A549 (cell line): ENCODE data around the gene SLC6A6. TPM values are rescaled to one million over a fixed set of nuclear protein-coding genes. Genes with fewer than 3 reads are reported as not detected.
"Not testable (repeated sequence)": the region's sequence is repeated elsewhere in the genome, so short reads cannot be mapped to it uniquely, and the experiment has no call there.

Experiments used
- ATAC-seq, 2 experiments: fragments of 200-7000 bp in 1 of 2; fragments of >200 bp in 1 of 2; cut with Nextera tagmentation in 1 of 2; cut with Tn5 transposase in 1 of 2; 3 replicates each; pipeline versions ENCODE4 v1.8.0 to v1.9.1; 2018 to 2020; ENCODE audit warnings: mild to moderate bottlenecking in 1 of 2, moderate library complexity in 1 of 2
- CTCF ChIA-PET: fragments of 300-600 bp; sonication (Branson Sonifier 250); formaldehyde crosslinking; extraction: SDS; loops from one replicate; lab custom pipeline; 2021; ENCODE audit warnings: antibody characterized with exemption, inconsistent platforms; lab: Yijun Ruan, JAX
- POLR2A ChIA-PET: fragments of 350-600 bp; formaldehyde crosslinking; extraction: SDS; loops from one replicate; lab custom pipeline; 2021; ENCODE audit warnings: antibody characterized with exemption, inconsistent platforms; lab: Yijun Ruan, JAX
- DNase-seq, 2 experiments: peaks; one replicate each; pipeline versions ENCODE4 v3.0.0 to v3.0.0-alpha.2; 2011 to 2016; ENCODE audit warnings: low read depth in 1 of 2, low spot score in 1 of 2
- FAIRE-seq: peaks from 2 replicates; lab custom pipeline; 2011; peaks lifted over from hg19 to GRCh38; lab: Jason Lieb, UNC
- H3K27ac ChIP-seq, 2 experiments: fragments of >200 bp; sonication (Bioruptor Twin); formaldehyde crosslinking; 3 replicates each; pipeline ENCODE4 v1.5.1; 2016 to 2017
- H3K4me1 ChIP-seq: fragments of >200 bp; sonication (Bioruptor Twin); formaldehyde crosslinking; 3 replicates; pipeline ENCODE4 v1.6.1; 2016
- H3K4me2 ChIP-seq: fragments of >200 bp; sonication (Bioruptor Twin); formaldehyde crosslinking; 3 replicates; pipeline ENCODE4 v1.6.1; 2016
- H3K4me3 ChIP-seq: fragments of >200 bp; sonication (Bioruptor Twin); formaldehyde crosslinking; 3 replicates; pipeline ENCODE4 v1.5.1; 2016
- H3K9me3 ChIP-seq: fragments of >200 bp; sonication (Bioruptor Twin); formaldehyde crosslinking; 3 replicates; pipeline ENCODE4 v1.6.1; 2016
- ATOH8 ChIP-seq: fragments of 250-450 bp; sonication (Bioruptor Pico); IDR thresholded peaks from 2 replicates; pipeline ENCODE4 v1.5.0; 2020; ENCODE audit warnings: low read depth, mild to moderate bottlenecking, moderate library complexity
- BCL3 ChIP-seq: fragments of >200 bp; sonication (Bioruptor Twin); formaldehyde crosslinking; IDR thresholded peaks from 3 replicates; pipeline ENCODE4 v1.6.1; 2016
- BHLHE40 ChIP-seq: IDR thresholded peaks from 2 replicates; pipeline ENCODE4 v1.6.1; 2012; ENCODE audit warnings: low read depth, low read length, inconsistent platforms
- CBX8 ChIP-seq: fragments of 200-600 bp; sonication (generic); IDR thresholded peaks from 2 replicates; pipeline ENCODE4 v1.6.1; 2016
- CHD2 ChIP-seq: fragments of 150-350 bp; IDR thresholded peaks from 2 replicates; pipeline ENCODE4 v1.6.1; 2014; ENCODE audit warnings: low read length; ENCODE audit not compliant: partially characterized antibody
- CHD4 ChIP-seq: fragments of 200-600 bp; sonication (generic); IDR thresholded peaks from 2 replicates; pipeline ENCODE4 v1.6.1; 2016; ENCODE audit warnings: antibody characterized with exemption, mild to moderate bottlenecking, borderline replicate concordance
- E2F6 ChIP-seq: IDR thresholded peaks from 2 replicates; pipeline ENCODE4 v1.6.1; 2012; ENCODE audit warnings: low read depth, borderline replicate concordance
- EHF ChIP-seq: fragments of 250-450 bp; sonication (Bioruptor Pico); IDR thresholded peaks from 2 replicates; pipeline ENCODE4 v1.5.0; 2020; ENCODE audit warnings: mild to moderate bottlenecking
- EP300 ChIP-seq, 2 experiments: fragments of >200 bp; sonication (Bioruptor Twin); formaldehyde crosslinking; IDR thresholded peaks; 2 replicates in 1 of 2; 3 replicates in 1 of 2; pipeline ENCODE4 v1.6.1; 2016 to 2017
- FOSB ChIP-seq: fragments of 250-450 bp; sonication (Bioruptor Pico); IDR thresholded peaks from 2 replicates; pipeline ENCODE4 v1.5.0; 2020; ENCODE audit warnings: mild to moderate bottlenecking, moderate library complexity
- FOSL2 ChIP-seq, 2 experiments: fragments of 450-650 bp in 1 of 2; fragments of >200 bp in 1 of 2; sonication (Bioruptor Twin) in 1 of 2; formaldehyde crosslinking; IDR thresholded peaks; 2 replicates each; pipeline versions ENCODE4 v1.5.0 to v1.6.1; 2016 to 2020; ENCODE audit warnings: mild to moderate bottlenecking in 1 of 2, moderate library complexity in 1 of 2
- FOXS1 ChIP-seq: fragments of 250-450 bp; sonication (Bioruptor Pico); IDR thresholded peaks from 2 replicates; pipeline ENCODE4 v1.5.0; 2020; ENCODE audit warnings: mild to moderate bottlenecking, moderate library complexity
- HEYL ChIP-seq: fragments of 250-450 bp; sonication (Bioruptor Pico); IDR thresholded peaks from 2 replicates; pipeline ENCODE4 v1.8.0; 2021; ENCODE audit warnings: mild to moderate bottlenecking, moderate library complexity
- HMGXB4 ChIP-seq: fragments of 250-450 bp; sonication (Bioruptor Pico); IDR thresholded peaks from 2 replicates; pipeline ENCODE4 v1.5.0; 2021; ENCODE audit warnings: mild to moderate bottlenecking, moderate library complexity, borderline replicate concordance
- HOXA7 ChIP-seq: fragments of 250-450 bp; sonication (Bioruptor Pico); IDR thresholded peaks from 2 replicates; pipeline ENCODE4 v1.5.0; 2020; ENCODE audit warnings: mild to moderate bottlenecking, moderate library complexity
- HOXB5 ChIP-seq: fragments of 250-450 bp; sonication (Bioruptor Pico); IDR thresholded peaks from 2 replicates; pipeline ENCODE4 v1.5.0; 2020; ENCODE audit warnings: mild to moderate bottlenecking, moderate library complexity
- MAZ ChIP-seq: fragments of 150-350 bp; IDR thresholded peaks from 2 replicates; pipeline ENCODE4 v1.6.1; 2014; ENCODE audit warnings: antibody characterized with exemption, low read depth, low read length, borderline replicate concordance
- NR3C1 ChIP-seq: fragments of >200 bp; sonication (Bioruptor Twin); formaldehyde crosslinking; IDR thresholded peaks from 3 replicates; pipeline ENCODE4 v1.6.1; 2017
- PHF8 ChIP-seq: fragments of 200-600 bp; sonication (generic); IDR thresholded peaks from 2 replicates; pipeline ENCODE4 v1.6.1; 2016; ENCODE audit warnings: low read depth, mild to moderate bottlenecking, antibody characterized with exemption, moderate library complexity, borderline replicate concordance
- POLR2A ChIP-seq: IDR thresholded peaks from 2 replicates; pipeline ENCODE4 v1.6.1; 2012; ENCODE audit warnings: mild to moderate bottlenecking, low read length
- POLR2AphosphoS2 ChIP-seq: conservative IDR thresholded peaks from 2 replicates; pipeline ENCODE4 v1.6.1; 2012; ENCODE audit warnings: low read length, improper control_type of control experiment, inconsistent platforms
- RCOR1 ChIP-seq: fragments of 150-350 bp; IDR thresholded peaks from 2 replicates; pipeline ENCODE4 v1.6.1; 2014; ENCODE audit warnings: antibody characterized with exemption, low read length, low read depth
- RFX5 ChIP-seq: fragments of 450-650 bp; IDR thresholded peaks from 2 replicates; pipeline ENCODE4 v1.7.1; 2014; ENCODE audit warnings: antibody characterized with exemption, mild to moderate bottlenecking, moderate library complexity
- SMC3 ChIP-seq: fragments of >200 bp; sonication (Bioruptor Twin); formaldehyde crosslinking; IDR thresholded peaks from 3 replicates; pipeline ENCODE4 v1.6.1; 2018; ENCODE audit warnings: inconsistent platforms
- TFCP2L1 ChIP-seq: fragments of 250-450 bp; sonication (Bioruptor Pico); IDR thresholded peaks from 2 replicates; pipeline ENCODE4 v1.5.0; 2021; ENCODE audit warnings: mild to moderate bottlenecking
- TP53 ChIP-seq: fragments of 250-450 bp; sonication (Bioruptor Pico); IDR thresholded peaks from 2 replicates; pipeline ENCODE4 v1.5.0; 2021; ENCODE audit warnings: mild to moderate bottlenecking, moderate library complexity
- ZFP36 ChIP-seq: fragments of 450-650 bp; IDR thresholded peaks from 2 replicates; pipeline ENCODE4 v1.6.1; 2014; ENCODE audit warnings: borderline replicate concordance; ENCODE audit not compliant: partially characterized antibody
- ZNF302 ChIP-seq: fragments of 250-450 bp; sonication (Bioruptor Pico); IDR thresholded peaks from 2 replicates; pipeline ENCODE4 v1.9.0; 2021; ENCODE audit warnings: inconsistent platforms, mild to moderate bottlenecking, moderate library complexity
- ZSCAN20 ChIP-seq: fragments of 250-450 bp; sonication (Bioruptor Pico); IDR thresholded peaks from 2 replicates; pipeline ENCODE4 v1.8.0; 2022; ENCODE audit warnings: mild to moderate bottlenecking, moderate library complexity
- WGBS: methylation state at CpG from one replicate; pipeline ENCODE4 v1.1.6; 2017; ENCODE audit errors: missing lambda C conversion rate; 5-methylcytosine and 5-hydroxymethylcytosine counted together
- polyA plus RNA-seq, 4 experiments: library from polyadenylated mRNA; depleted of rRNA in 3 of 4; stranded (reverse); fragments of >200 nt; fragmentation: RNase III in 1 of 4; extraction: RNeasy Plus Mini Kit Qiagen cat#74134 plus additional on column Dnase treatment in 1 of 4; gene quantifications; 2 replicates in 3 of 4; 3 replicates in 1 of 4; pipeline ENCODE4 v1.2.3, GENCODE V29; 2011 to 2017

The SLC6A6 gene
- polyA plus RNA-seq, 2 of the 4 experiments (the other 2 are of a cell fraction): 73.3 to 73.8 TPM

GRCh38 chr3:14409779-14410063 lies 7.3 kb downstream of the SLC6A6 start:
- CTCF ChIA-PET: interaction anchor here (1.7 kb wide), 1 partner anchor 52 kb away, joined by 5 read pairs; no protein-coding TSS in a partner anchor
- TF ChIP-seq CHD4: 0 out of 2 replicates have a peak, but pooled peaks have one; percentile 41
- TF ChIP-seq, all 56 proteins: peak for 1; not testable (repeated sequence) for 55
- H3K4me3 ChIP-seq, ATAC-seq, FAIRE-seq, DNase-seq, H3K9me3 ChIP-seq: not testable (repeated sequence)
- H3K4me1 ChIP-seq: peaks cover 99% of the 10 kb centered on the region
- 80% methylated on average over 6 of the region's 6 CpGs for WGBS
- peak overlapping the region; percentile 92 to 98 for H3K27ac ChIP-seq
- POLR2A ChIA-PET: interaction anchor here (0.6 kb wide), 1 partner anchor 11 kb away, joined by 3 read pairs; no protein-coding TSS in a partner anchor
- H3K4me2 ChIP-seq: peak overlapping the region; percentile 62

- peak overlapping the region; percentile 62 for H3K4me2 ChIP-seq
- TF ChIP-seq TP53: no peak
- TF ChIP-seq HOXA7 (CRISPR knock-in tag): peak; percentile 76; the same call in 1 of the 2 replicates
- TF ChIP-seq TFCP2L1 (CRISPR knock-in tag): 0 out of 2 replicates have a peak, but pooled peaks have one; percentile 16
- peak; percentile 64; the same call in 1 of the 2 replicates for TF ChIP-seq POLR2AphosphoS2
- TF ChIP-seq, all 56 proteins: peak for 3
- Histone ChIP-seq H3K4me3 (no peak overlapping the region), H3K27ac (peak overlapping the region; percentile 92 to 98), H3K9me3 (no peaks in the 10 kb centered on the region), H3K4me1 (peaks cover 99% of the 10 kb centered on the region)
- 47% methylated on average over 5 of the region's 5 CpGs for WGBS
- DNase-seq (no peak), ATAC-seq (no peak), FAIRE-seq (no peak)
- ChIA-PET CTCF (interaction anchor here (1.7 kb wide), 1 partner anchor 52 kb away, joined by 5 read pairs; no protein-coding TSS in a partner anchor), POLR2A (no interaction called here)
Observed at GRCh38 chr3:14410106-14410502, 7.7 kb downstream of the SLC6A6 start.

GRCh38 chr3:14410503-14411165 lies 8.2 kb downstream of the SLC6A6 start:
- ChIA-PET POLR2A (interaction anchor here (1.4 kb wide), 2 partner anchors 9 to 42 kb away, joined by 5 to 10 read pairs; partner anchors contain the start of gene SLC6A6), CTCF (interaction anchor here (1.1 kb wide), 1 partner anchor 57 kb away, joined by 4 read pairs; no protein-coding TSS in a partner anchor)
- Histone ChIP-seq H3K4me3 (no peak overlapping the region), H3K9me3 (no peaks in the 10 kb centered on the region), H3K4me1 (peaks cover 99% of the 10 kb centered on the region), H3K27ac (peak overlapping the region; percentile 92 to 98), H3K4me2 (peak overlapping the region; percentile 62)
- FAIRE-seq (peak; percentile 13), DNase-seq (peak; percentile 87 to 98), ATAC-seq (peak; percentile 82 to 85)
- 7% methylated on average over 5 of the region's 6 CpGs for WGBS
- no peak; the same call in 1 of the 2 replicates for TF ChIP-seq FOSB (CRISPR knock-in tag)
- peak; percentile 77; the same call in 1 of the 2 replicates for TF ChIP-seq ZSCAN20
- no peak; the same call in none of the 2 replicates for TF ChIP-seq EHF
- TF ChIP-seq ZFP36: no peak
- no peak for TF ChIP-seq NR3C1
- no peak for TF ChIP-seq CBX8
- TF ChIP-seq HOXB5 (CRISPR knock-in tag): no peak; the same call in none of the 2 replicates
- TF ChIP-seq ZNF302 (CRISPR knock-in tag): no peak; the same call in 1 of the 2 replicates
- no peak for TF ChIP-seq BHLHE40
- TF ChIP-seq FOSL2 (IDR thresholded peaks at IDR 0.05): peak; percentile 52; the same call in 1 of the 2 replicates
- TF ChIP-seq FOSL2 (CRISPR knock-in tag; IDR thresholded peaks at IDR 0.05): peak; percentile 92
- TF ChIP-seq EP300 (IDR thresholded peaks at IDR 0.05): peak; percentile 60 to 80; a peak in 3 of 5 replicates
- TF ChIP-seq BCL3: no peak
- TF ChIP-seq E2F6: 0 out of 2 replicates have a peak, but pooled peaks have one; percentile 37
- TF ChIP-seq CHD2: no peak
- TF ChIP-seq FOXS1: peak; percentile 14; the same call in 1 of the 2 replicates
- peak; percentile 12; the same call in 1 of the 3 replicates for TF ChIP-seq SMC3
- no peak for TF ChIP-seq RFX5
- TF ChIP-seq CHD4: no peak
- TF ChIP-seq PHF8: no peak
- peak; percentile 75 for TF ChIP-seq ATOH8 (CRISPR knock-in tag)
- no peak for TF ChIP-seq RCOR1
- no peak for TF ChIP-seq POLR2A
- TF ChIP-seq MAZ: no peak
- 0 out of 2 replicates have a peak, but pooled peaks have one; percentile 33 for TF ChIP-seq HMGXB4 (CRISPR knock-in tag)
- TF ChIP-seq HEYL: no peak
